Mesenchymal stem cell (in vitro differentiated cells and primary cell): ENCODE results near the gene MFAP3.

ENCODE experiments used
- DNase-seq: peaks from one replicate; pipeline ENCODE4 v3.0.0-alpha.2; 2013
- H2AFZ ChIP-seq: one replicate; pipeline ENCODE4 v1.6.1; 2013; ENCODE audit warnings: low read depth, mild to moderate bottlenecking, control low read depth, inconsistent platforms, low read length, moderate library complexity
- H2AK5ac ChIP-seq: 2 replicates; pipeline ENCODE4 v1.6.1; 2013; ENCODE audit warnings: low read length, moderate library complexity, mild to moderate bottlenecking, inconsistent platforms; ENCODE audit not compliant: severe bottlenecking
- H2BK120ac ChIP-seq: one replicate; pipeline ENCODE4 v1.6.1; 2013; ENCODE audit warnings: low read depth, mild to moderate bottlenecking, inconsistent platforms, low read length, moderate library complexity
- H2BK12ac ChIP-seq, 2 experiments: one replicate each; pipeline ENCODE4 v1.6.1; 2013; ENCODE audit warnings: inconsistent platforms in 2 of 2, low read length in 2 of 2, mild to moderate bottlenecking in 2 of 2, moderate library complexity in 2 of 2, control low read depth in 1 of 2
- H2BK15ac ChIP-seq: one replicate; pipeline ENCODE4 v1.6.1; 2013; ENCODE audit warnings: mild to moderate bottlenecking, low read depth, inconsistent platforms; ENCODE audit not compliant: poor library complexity, severe bottlenecking
- H2BK5ac ChIP-seq: 2 replicates; pipeline ENCODE4 v1.6.1; 2013; ENCODE audit warnings: low read depth, mild to moderate bottlenecking, low read length, control low read depth, inconsistent platforms; ENCODE audit not compliant: poor library complexity, severe bottlenecking
- H3K14ac ChIP-seq, 2 experiments: one replicate each; pipeline ENCODE4 v1.6.1; 2013; ENCODE audit warnings: inconsistent platforms in 2 of 2, low read length in 2 of 2, control low read depth in 1 of 2, mild to moderate bottlenecking in 1 of 2, moderate library complexity in 1 of 2
- H3K18ac ChIP-seq, 2 experiments: one replicate each; pipeline ENCODE4 v1.6.1; 2013; ENCODE audit warnings: inconsistent platforms in 2 of 2, low read length in 2 of 2, control low read depth in 1 of 2, low read depth in 1 of 2, mild to moderate bottlenecking in 1 of 2
- H3K23ac ChIP-seq, 2 experiments: one replicate each; pipeline ENCODE4 v1.6.1; 2013; ENCODE audit warnings: inconsistent platforms in 2 of 2, low read length in 2 of 2, mild to moderate bottlenecking in 2 of 2, moderate library complexity in 2 of 2, control low read depth in 1 of 2
- H3K27ac ChIP-seq: 2 replicates; pipeline ENCODE4 v1.5.1; 2013; ENCODE audit warnings: mild to moderate bottlenecking, moderate library complexity, low read length, control low read depth, inconsistent platforms; ENCODE audit not compliant: poor library complexity, severe bottlenecking
- H3K27me3 ChIP-seq, 2 experiments: 2 replicates each; pipeline versions ENCODE4 v1.6.1 to v1.7.0; 2013; ENCODE audit warnings: low read length in 2 of 2, mild to moderate bottlenecking in 2 of 2, moderate library complexity in 2 of 2, control low read depth in 1 of 2, inconsistent platforms in 1 of 2; ENCODE audit not compliant: control insufficient read depth in 1 of 2, insufficient read depth in 1 of 2
- H3K36me3 ChIP-seq, 2 experiments: 2 replicates each; pipeline versions ENCODE4 v1.6.1 to v1.7.0; 2013; ENCODE audit warnings: low read length in 2 of 2, control low read depth in 1 of 2, inconsistent platforms in 1 of 2, low read depth in 1 of 2, mild to moderate bottlenecking in 1 of 2; ENCODE audit not compliant: insufficient read depth in 2 of 2, control insufficient read depth in 1 of 2
- H3K4ac ChIP-seq, 2 experiments: one replicate each; pipeline ENCODE4 v1.6.1; 2013; ENCODE audit warnings: inconsistent platforms in 2 of 2, low read length in 2 of 2, mild to moderate bottlenecking in 2 of 2, moderate library complexity in 2 of 2, control low read depth in 1 of 2, low read depth in 1 of 2
- H3K4me1 ChIP-seq: 2 replicates; pipeline ENCODE4 v1.6.1; 2013; ENCODE audit warnings: low read depth, low read length, control low read depth; ENCODE audit not compliant: control insufficient read depth, insufficient read depth
- H3K4me2 ChIP-seq: 2 replicates; pipeline ENCODE4 v1.6.1; 2013; ENCODE audit warnings: low read length, mild to moderate bottlenecking, inconsistent platforms; ENCODE audit not compliant: poor library complexity, severe bottlenecking
- H3K4me3 ChIP-seq, 2 experiments: 2 replicates each; pipeline versions ENCODE4 v1.5.1 to v1.7.0; 2013; ENCODE audit warnings: low read length in 2 of 2, mild to moderate bottlenecking in 2 of 2, control low read depth in 1 of 2, low read depth in 1 of 2; ENCODE audit not compliant: insufficient read depth in 1 of 2
- H3K79me1 ChIP-seq: replicated peaks from 2 replicates; pipeline ENCODE4 v1.6.1; 2013; ENCODE audit warnings: mild to moderate bottlenecking, control low read depth, low read length, inconsistent platforms; ENCODE audit not compliant: poor library complexity, severe bottlenecking
- H3K9ac ChIP-seq: 2 replicates; pipeline ENCODE4 v1.7.0; 2013; ENCODE audit warnings: mild to moderate bottlenecking, low read length, moderate library complexity
- H3K9me3 ChIP-seq: 2 replicates; pipeline ENCODE4 v1.7.0; 2013; ENCODE audit warnings: mild to moderate bottlenecking, low read length; ENCODE audit not compliant: control insufficient read depth
- H4K8ac ChIP-seq: one replicate; pipeline ENCODE4 v1.6.1; 2013; ENCODE audit warnings: inconsistent platforms, mild to moderate bottlenecking, low read length, moderate library complexity
- H4K91ac ChIP-seq: one replicate; pipeline ENCODE4 v1.6.1; 2013; ENCODE audit warnings: mild to moderate bottlenecking, low read length, inconsistent platforms
- WGBS: methylation state at CpG from one replicate; pipeline ENCODE4 v1.1.7; 2013; ENCODE audit warnings: mixed read lengths; 5-methylcytosine and 5-hydroxymethylcytosine counted together

MFAP3 gene

GRCh38 chr5:154071799-154072413 lies 33.1 kb downstream of the MFAP3 start:
- peaks cover 10 to 30% of the 10 kb centered on the region in 2 experiments for H3K27me3 ChIP-seq
- H3K9me3 ChIP-seq, result no peaks in the 10 kb centered on the region
- 83% methylated on average over 2 of the region's 2 CpGs for WGBS
- no peak overlapping the region for H2AK5ac ChIP-seq
- H3K4me1 ChIP-seq, result no peaks in the 10 kb centered on the region
- H3K36me3 ChIP-seq, result no peaks in the 10 kb centered on the region
- no peak overlapping the region for H3K14ac ChIP-seq
- no peak overlapping the region for H2BK12ac ChIP-seq
- H3K27ac ChIP-seq, result no peak overlapping the region
- H3K4ac ChIP-seq, result no peak overlapping the region
- H4K8ac ChIP-seq, result peak overlapping the region; percentile 80
- H2BK15ac ChIP-seq, result no peak overlapping the region
- H2BK120ac ChIP-seq, result no peak overlapping the region
- H2BK5ac ChIP-seq, result no peak overlapping the region
- no peak overlapping the region for H3K23ac ChIP-seq
- no peak overlapping the region for H3K4me2 ChIP-seq
- H3K18ac ChIP-seq, result no peak overlapping the region
- H3K4me3 ChIP-seq, result no peak overlapping the region
- no peak overlapping the region for H4K91ac ChIP-seq
- H2AFZ ChIP-seq, result no peak overlapping the region
- DNase-seq, result no peak
- peak overlapping the region; percentile 50 for H3K9ac ChIP-seq
- no peaks in the 10 kb centered on the region for H3K79me1 ChIP-seq

- no peak overlapping the region for H3K4ac ChIP-seq
- DNase-seq, result peak; percentile 76
- H3K27me3 ChIP-seq, result peaks cover 11 to 36% of the 10 kb centered on the region in 2 experiments
- no peak overlapping the region for H2BK15ac ChIP-seq
- H4K8ac ChIP-seq, result no peak overlapping the region
- H3K4me1 ChIP-seq, result no peaks in the 10 kb centered on the region
- H3K27ac ChIP-seq, result no peak overlapping the region
- no peak overlapping the region for H2BK12ac ChIP-seq
- H2BK120ac ChIP-seq, result no peak overlapping the region
- H2BK5ac ChIP-seq, result no peak overlapping the region
- no peak overlapping the region for H3K4me3 ChIP-seq
- H3K18ac ChIP-seq, result no peak overlapping the region
- no peaks in the 10 kb centered on the region for H3K79me1 ChIP-seq
- no peak overlapping the region for H2AFZ ChIP-seq
- H3K4me2 ChIP-seq, result no peak overlapping the region
- H3K14ac ChIP-seq, result no peak overlapping the region
- 48% methylated on average over 16 of the region's 18 CpGs for WGBS
- H3K9me3 ChIP-seq, result no peaks in the 10 kb centered on the region
- no peak overlapping the region for H3K23ac ChIP-seq
- peak overlapping the region; percentile 50 for H3K9ac ChIP-seq
- no peaks in the 10 kb centered on the region for H3K36me3 ChIP-seq
- no peak overlapping the region for H2AK5ac ChIP-seq
- no peak overlapping the region for H4K91ac ChIP-seq
Measured at GRCh38 chr5:154072414-154073171, 33.8 kb downstream of the MFAP3 start.

- H3K27me3 ChIP-seq, result peaks cover 11 to 38% of the 10 kb centered on the region in 2 experiments
- no peaks in the 10 kb centered on the region for H3K4me1 ChIP-seq
- no peak overlapping the region for H2BK120ac ChIP-seq
- no peak overlapping the region for H2BK12ac ChIP-seq
- H2AFZ ChIP-seq, result no peak overlapping the region
- no peak for DNase-seq
- H3K4ac ChIP-seq, result no peak overlapping the region
- H3K18ac ChIP-seq, result no peak overlapping the region
- H2AK5ac ChIP-seq, result no peak overlapping the region
- WGBS, result 82% methylated on average over 4 of the region's 5 CpGs
- no peak overlapping the region for H3K4me3 ChIP-seq
- H2BK15ac ChIP-seq, result no peak overlapping the region
- no peak overlapping the region for H4K91ac ChIP-seq
- no peaks in the 10 kb centered on the region for H3K79me1 ChIP-seq
- no peak overlapping the region for H3K14ac ChIP-seq
- no peaks in the 10 kb centered on the region for H3K9me3 ChIP-seq
- no peaks in the 10 kb centered on the region for H3K36me3 ChIP-seq
- no peak overlapping the region for H3K4me2 ChIP-seq
- no peak overlapping the region for H2BK5ac ChIP-seq
- H3K23ac ChIP-seq, result no peak overlapping the region
- no peak overlapping the region for H4K8ac ChIP-seq
- H3K9ac ChIP-seq, result no peak overlapping the region
- no peak overlapping the region for H3K27ac ChIP-seq
Measured at GRCh38 chr5:154076240-154076922, 37.6 kb downstream of the MFAP3 start.

- Histone ChIP-seq H3K9me3 (no peaks in the 10 kb centered on the region), H3K4me2 (no peak overlapping the region), H3K36me3 (no peaks in the 10 kb centered on the region), H3K4ac (no peak overlapping the region), H3K79me1 (no peaks in the 10 kb centered on the region), H4K8ac (no peak overlapping the region), H2AFZ (no peak overlapping the region), H3K4me1 (no peaks in the 10 kb centered on the region), H4K91ac (no peak overlapping the region), H3K14ac (no peak overlapping the region), H2BK15ac (no peak overlapping the region), H2BK120ac (no peak overlapping the region), H3K9ac (no peak overlapping the region), H2AK5ac (no peak overlapping the region), H2BK5ac (no peak overlapping the region), H2BK12ac (no peak overlapping the region), H3K23ac (no peak overlapping the region), H3K27me3 (peaks cover 11 to 41% of the 10 kb centered on the region in 2 experiments), H3K27ac (no peak overlapping the region), H3K4me3 (no peak overlapping the region), H3K18ac (no peak overlapping the region)
- DNase-seq, result no peak
- WGBS, result 75% methylated on average over 1 of the region's 1 CpG
Measured at GRCh38 chr5:154077696-154078095, 38.9 kb downstream of the MFAP3 start.
